Measurements from ENCODE around the gene PPFIBP1.
"Not testable (repeated sequence)": the region's sequence is repeated elsewhere in the genome, so short reads cannot be mapped to it uniquely, and the experiment has no call there.

The PPFIBP1 gene

GRCh38 chr12:27696864-27697564, 173.0 kb downstream of the PPFIBP1 start:
- H3K4me3 ChIP-seq (ENCODE audit: low read depth, low read length) = no peak overlapping the region

DNA sequence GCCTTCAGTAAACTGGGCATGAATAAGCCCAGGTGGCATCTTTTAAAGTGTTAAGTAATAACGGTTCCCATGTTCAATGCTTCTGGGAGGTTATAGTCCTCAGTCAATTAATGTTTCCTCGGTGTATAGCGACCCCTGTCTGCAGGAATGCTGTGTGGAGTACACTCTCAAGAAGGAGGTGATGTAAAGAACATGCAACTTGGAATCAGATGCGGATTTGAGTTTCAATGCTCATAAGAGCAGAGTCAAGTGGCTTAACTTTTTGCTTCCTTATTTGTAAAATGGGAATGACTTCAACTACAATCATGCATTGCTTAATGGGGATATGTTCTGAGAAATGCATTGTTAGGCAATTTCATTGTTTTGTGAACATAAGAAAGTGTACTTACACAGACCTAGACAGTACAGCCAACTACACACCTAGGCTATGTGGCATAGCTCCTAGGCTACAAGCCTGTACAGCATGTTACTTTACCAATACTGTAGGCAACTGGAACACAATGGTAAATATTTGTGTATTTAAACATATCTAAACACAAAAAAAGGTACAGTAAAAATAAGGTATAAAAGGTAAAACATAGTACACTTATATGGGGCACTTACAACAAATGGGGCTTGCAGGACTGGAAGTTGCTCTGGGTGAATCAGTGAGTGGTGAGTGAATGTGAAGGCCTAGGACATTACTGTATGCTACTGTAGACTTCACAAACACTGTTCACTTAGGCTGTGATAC, 179.9 kb downstream of the PPFIBP1 start:
- H3K4me3 ChIP-seq (ENCODE audit: low read depth, low read length) = no peak overlapping the region

DNA sequence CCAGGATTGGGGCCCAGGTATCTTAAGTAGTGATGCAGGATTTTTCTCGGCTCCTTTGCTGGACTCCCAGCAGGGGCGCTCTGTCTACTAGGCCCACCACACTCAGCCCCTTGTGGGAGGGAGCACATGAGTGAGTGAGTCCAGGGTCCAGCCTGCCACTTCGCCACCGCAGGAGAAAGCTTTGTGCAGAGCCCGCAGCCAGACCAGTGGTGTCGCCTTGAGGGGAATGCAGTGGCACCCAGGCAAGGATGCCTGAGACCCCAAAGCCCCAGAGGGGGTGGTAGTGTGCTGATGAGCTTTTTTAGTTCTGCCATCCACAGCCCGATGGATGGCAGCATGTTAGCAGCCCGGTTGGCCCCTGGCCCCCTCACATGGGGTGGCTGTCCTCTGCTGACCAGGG, 181.3 kb downstream of the PPFIBP1 start:
- H3K4me3 ChIP-seq (ENCODE audit: low read depth, low read length) = no peak overlapping the region

DNA sequence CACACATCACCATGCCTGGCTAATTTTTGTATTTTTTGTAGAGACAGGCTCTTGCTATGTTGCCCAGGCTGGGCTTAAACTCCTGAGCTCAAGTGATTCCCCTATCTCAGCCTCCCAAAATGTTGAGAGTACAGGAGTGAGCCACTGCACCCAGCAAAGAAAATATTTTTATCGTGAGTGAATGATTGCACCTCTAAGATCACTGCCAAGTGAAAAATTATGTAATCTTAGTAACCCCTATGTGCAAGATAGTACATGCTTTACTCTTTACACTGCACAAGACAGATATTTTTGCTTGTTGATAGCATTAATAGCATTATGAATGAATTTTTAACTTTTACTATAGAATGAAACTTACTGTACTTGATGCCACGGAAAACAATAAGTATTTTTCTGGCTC, 183.2 kb downstream of the PPFIBP1 start:
- no peak overlapping the region for H3K4me3 ChIP-seq (ENCODE audit: low read depth, low read length)

- no peak overlapping the region for H3K4me3 ChIP-seq (ENCODE audit: low read depth, low read length)
Observed at GRCh38 chr12:27709212-27709931, 185.4 kb downstream of the PPFIBP1 start.

DNA sequence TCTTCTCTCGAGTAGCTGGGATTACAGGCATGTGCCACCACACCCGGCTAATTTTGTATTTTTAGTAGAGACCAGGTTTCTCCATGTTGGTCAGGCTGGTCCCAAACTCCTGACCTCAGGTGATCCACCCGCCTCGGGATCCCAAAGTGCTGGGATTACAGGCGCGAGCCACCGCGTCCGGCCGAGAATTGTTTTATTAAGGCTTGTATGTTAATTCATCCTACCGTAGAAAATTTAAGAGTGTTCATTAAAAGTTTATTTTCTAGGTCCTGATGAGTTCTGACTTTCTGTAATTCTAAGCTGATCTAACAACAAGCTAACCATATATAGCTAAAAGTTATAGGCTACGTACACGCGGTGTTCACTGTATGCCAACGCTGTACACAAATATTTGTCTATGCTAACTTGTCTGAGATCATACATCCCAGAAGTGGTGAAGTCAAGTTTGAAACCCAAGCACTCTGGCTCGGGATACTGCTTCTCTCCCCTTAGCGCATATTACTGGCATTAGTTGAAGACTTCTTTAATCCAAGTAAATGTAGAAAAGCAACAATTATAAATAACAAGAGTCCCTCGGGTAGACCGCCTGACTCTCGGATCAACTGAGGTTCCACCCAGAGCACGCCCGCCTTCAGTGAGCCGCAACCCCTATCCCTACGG, 186.1 kb downstream of the PPFIBP1 start:
- peak overlapping the region; percentile 88 for H3K4me3 ChIP-seq (ENCODE audit: low read depth, low read length)

DNA sequence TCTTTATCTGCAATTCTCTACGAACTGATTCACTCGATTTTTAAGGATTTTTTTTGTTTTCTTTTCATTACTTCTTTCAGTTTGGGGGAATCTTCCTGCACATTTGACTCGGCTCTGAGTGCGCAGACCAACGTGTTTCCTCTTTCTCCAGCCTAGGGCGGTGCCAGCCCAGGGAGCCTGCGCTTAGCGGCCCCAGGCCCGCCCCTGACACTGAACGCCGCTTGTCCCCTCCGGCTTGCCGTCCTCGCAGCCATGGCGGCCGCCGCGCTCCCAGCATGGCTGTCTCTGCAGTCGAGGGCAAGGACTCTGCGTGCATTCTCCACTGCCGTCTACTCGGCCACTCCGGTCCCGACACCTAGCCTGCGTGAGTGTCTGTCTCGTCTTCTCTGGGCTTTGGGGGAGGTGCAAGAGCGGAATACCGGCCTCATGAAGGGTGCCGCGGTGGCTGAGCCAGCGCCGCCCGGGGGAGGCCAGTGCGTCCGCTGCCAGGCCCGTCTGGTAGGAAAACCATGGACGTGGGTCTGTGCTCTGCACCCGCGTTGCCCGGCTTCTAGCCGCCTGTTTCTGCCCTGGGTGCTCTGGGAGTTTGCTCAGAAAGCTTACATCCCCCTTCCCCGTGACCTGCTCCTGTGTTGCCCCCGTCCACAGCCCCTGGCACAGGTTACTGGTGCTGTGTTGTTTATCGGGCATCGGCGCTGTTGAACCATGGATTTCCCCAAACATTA, 186.7 kb downstream of the PPFIBP1 start, which contains the start of gene MRPS35:
MRPS35 (plus strand) TSS at position 241 of the 725 bp plus-strand sequence; CDS start at position 253, 12 bp downstream.
- H3K4me3 ChIP-seq (ENCODE audit: low read depth, low read length) = peak within 1 kb of the TSS; percentile 88

- H3K4me3 ChIP-seq (ENCODE audit: low read depth, low read length) = peak overlapping the region; percentile 88
Observed at GRCh38 chr12:27711317-27711682, 187.3 kb downstream of the PPFIBP1 start.

DNA sequence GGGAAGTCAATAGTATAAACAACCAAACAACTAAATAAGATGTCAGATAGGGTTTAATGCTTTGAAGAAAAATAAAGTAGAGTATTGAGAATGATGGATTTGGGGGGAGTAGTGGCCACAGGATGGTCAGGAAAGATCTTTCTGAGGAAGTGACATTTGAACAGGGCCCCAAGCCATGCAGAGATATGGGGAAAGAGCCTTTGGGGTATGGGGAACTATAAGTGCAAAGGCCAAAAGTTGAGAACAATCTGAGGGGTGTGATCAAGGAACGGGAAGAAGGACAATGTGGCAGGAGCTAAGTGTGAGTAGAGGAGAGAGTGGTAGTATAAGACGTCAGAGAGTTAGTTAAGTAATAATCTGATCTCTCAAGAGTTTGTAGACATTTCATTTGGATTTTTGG, 188.0 kb downstream of the PPFIBP1 start:
- no peak overlapping the region for H3K4me3 ChIP-seq (ENCODE audit: low read depth, low read length)

DNA sequence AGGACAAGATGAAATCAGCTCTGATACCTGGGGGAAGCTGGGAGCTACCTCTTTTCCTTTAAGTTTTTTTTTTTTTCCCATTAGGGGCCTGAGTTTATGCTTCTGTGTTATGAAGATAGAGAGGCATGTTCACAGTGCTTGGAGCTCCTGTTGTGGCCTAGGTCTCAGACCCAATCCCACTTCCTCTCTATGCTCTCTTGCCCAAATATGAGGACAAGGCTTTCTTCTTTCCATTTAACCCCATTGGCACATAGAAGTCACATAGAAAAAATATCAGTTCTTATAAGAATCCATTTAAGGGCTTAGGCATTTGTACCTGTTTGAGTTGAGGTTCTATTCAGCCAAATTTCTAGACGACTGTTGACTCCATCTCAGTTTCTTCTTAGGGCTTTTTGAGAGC, 199.2 kb downstream of the PPFIBP1 start:
- H3K4me3 ChIP-seq (ENCODE audit: low read depth, low read length) = no peak overlapping the region

DNA sequence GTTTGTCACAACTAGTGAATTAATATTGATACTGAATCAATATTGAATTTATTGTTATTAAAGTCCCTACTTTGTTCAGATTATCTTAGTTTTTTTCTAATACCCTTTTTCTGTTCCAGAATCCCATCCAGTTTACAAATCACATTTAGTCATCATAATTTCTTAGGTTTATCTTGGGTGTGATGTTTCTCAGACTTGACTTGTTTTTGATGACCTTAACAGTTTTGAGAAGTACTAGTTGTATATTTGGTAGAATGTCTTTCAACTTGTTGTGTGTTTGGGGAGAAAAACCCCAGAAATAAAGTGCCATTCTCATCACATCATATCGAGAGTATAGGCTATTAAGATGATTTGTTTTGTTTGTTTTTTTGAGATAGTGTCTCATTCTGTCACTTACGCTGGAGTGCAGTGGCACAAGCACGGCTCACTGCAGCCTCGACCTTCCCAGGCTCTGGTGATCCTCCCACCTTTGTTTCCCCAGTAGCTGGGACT, 206.1 kb downstream of the PPFIBP1 start:
- no peak overlapping the region for H3K4me3 ChIP-seq (ENCODE audit: low read depth, low read length)

GRCh38 chr12:27732281-27732680, 208.3 kb downstream of the PPFIBP1 start:
- H3K4me3 ChIP-seq (ENCODE audit: low read depth, low read length) = no peak overlapping the region

- no peak overlapping the region for H3K4me3 ChIP-seq (ENCODE audit: low read depth, low read length)
Observed at GRCh38 chr12:27733052-27733656, 209.1 kb downstream of the PPFIBP1 start.

DNA sequence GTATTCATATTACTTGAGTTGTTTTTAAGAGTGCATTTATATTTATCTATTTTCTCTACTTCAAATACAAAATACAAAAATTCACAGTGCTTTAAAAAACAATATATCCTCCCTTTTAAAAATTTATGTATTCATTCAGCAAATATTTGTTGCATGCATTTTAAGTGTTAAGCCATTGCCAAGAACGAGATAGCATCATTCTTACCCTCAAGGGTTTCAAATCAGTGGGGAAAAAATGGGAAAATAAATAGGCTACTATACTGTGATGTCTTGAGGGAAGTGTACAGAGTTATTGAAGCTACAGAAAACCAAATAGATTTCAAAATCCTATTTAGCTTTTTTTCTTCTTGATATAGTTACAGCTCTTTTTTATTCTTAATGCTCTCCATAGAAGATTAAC, 209.8 kb downstream of the PPFIBP1 start:
- H3K4me3 ChIP-seq (ENCODE audit: low read depth, low read length) = no peak overlapping the region

GRCh38 chr12:27734321-27734720, 210.3 kb downstream of the PPFIBP1 start:
- H3K4me3 ChIP-seq (ENCODE audit: low read depth, low read length) = not testable (repeated sequence)

DNA sequence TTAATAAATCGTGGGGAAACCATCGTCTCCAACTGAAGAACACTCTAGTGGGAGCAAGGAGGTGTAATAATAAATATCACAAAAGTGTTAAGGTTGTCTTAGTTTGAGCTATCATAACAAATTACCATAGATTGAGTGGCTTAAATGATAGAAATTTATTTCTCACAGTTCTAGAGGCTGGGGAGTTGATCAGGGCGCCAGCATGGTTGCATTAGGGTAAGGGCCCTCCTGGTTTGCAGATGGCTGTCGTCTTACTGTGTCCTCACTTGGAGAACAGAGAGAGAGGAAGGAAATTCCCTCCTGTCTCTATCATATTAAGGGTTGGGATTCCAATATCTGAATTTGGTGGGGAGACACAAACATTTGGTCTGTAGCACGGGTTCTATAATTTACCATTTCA, 219.6 kb downstream of the PPFIBP1 start:
- H3K4me3 ChIP-seq (ENCODE audit: low read depth, low read length) = no peak overlapping the region

All from iPS-11a (cell line).